COLO829 (cell line): ENCODE measurements around the gene RBX1.
"Not testable (repeated sequence)": the region's sequence is repeated elsewhere in the genome, so short reads cannot be mapped to it uniquely, and the experiment has no call there.

Experiments
- DNase-seq: peaks from one replicate; pipeline ENCODE4 v3.0.0; 2012; ENCODE audit warnings: low spot score

Gene RBX1

GRCh38 chr22:40950962-40951794, at the start of gene RBX1:
Gene RBX1, plus strand, starts transcription at chr22:40951378. Its CDS starts 21 bp downstream, at chr22:40951399.
- DNase-seq, result peak; percentile 97

DNA sequence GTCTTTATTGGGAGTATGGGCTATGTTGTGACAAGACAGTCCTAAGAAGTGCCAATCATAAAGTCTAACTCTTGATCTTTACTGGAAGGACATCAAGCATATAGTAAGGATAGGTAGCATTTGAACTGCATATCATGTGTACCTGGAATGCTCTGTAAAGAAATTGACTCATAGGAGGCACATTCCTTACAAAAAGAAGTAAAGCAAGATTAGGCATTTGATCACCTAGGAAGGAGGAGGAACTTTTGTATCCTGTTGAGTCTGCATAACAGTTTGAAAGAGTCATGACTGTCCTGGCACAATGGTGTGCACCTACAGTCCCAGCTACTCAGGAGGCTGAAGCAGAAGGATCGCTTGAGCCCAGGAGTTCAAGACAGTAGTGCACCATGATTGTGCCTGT, 47.1 kb upstream of the RBX1 start:
- DNase-seq, result no peak

- DNase-seq, result no peak
Observed at GRCh38 chr22:40908895-40909294, 42.3 kb upstream of the RBX1 start.

GRCh38 chr22:40911772-40912171, 39.4 kb upstream of the RBX1 start:
- no peak for DNase-seq

GRCh38 chr22:40912987-40913386, 38.2 kb upstream of the RBX1 start:
- not testable (repeated sequence) for DNase-seq

- no peak for DNase-seq
Observed at GRCh38 chr22:40919446-40919845, 31.7 kb upstream of the RBX1 start.

DNA sequence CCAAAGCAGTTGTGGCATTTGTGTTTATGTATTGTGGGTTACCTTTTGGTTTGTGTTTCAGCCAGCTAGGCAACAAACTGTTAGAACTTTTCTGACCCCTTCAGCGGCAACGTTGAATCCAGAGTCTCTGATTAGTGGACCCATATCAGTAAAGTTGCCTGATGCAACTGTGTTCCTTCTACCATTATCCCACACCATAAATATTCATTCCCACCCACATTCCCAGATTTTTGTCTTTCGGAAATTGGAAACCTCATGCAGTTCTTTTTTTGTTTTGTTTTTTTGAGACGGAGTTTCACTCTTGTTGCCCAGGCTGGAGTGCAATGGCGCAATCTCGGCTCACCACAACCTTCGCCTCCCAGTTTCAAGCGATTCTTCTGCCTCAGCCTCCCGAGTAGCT, 30.7 kb upstream of the RBX1 start:
- DNase-seq, result no peak

GRCh38 chr22:40922484-40923303, 28.5 kb upstream of the RBX1 start:
- DNase-seq, result peak; percentile 77

DNA sequence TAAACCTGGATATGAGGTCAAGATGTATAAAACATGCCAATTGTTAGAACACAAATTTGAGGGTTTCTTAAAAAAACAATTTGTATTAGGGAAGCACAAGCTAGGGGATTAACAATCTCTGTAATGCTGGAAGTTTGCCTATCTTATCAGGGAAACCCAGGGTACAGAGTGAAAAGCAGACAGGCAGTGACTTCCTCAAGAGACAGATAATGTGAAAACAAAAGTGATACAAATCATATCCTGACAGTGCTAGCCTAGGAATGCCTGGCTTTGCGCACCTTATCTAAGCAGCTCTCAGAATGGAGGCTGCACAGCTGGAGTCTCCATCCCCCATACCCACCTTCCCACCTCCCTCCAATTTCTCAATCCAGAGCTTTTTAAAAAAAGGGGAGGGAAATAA, 22.5 kb upstream of the RBX1 start:
- DNase-seq, result no peak

DNA sequence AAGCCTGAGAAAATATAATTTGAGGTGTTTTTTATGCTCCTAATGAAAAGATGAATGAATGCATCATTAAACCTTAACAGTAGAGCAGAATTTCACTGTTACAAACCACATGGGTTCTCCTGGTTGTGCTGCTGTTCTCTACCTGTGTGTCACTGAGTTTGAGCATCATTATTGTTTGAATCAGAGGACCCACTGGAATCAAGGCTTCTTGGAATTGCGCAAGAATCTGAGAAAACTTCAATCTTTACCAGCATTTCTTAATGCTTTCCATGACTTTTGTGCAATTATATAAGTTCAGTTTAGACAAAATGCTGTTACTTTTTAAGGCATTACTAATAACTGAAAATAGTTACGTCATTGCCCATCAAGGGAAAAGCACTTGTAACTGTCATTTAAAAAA, 18.8 kb upstream of the RBX1 start:
- no peak for DNase-seq

DNA sequence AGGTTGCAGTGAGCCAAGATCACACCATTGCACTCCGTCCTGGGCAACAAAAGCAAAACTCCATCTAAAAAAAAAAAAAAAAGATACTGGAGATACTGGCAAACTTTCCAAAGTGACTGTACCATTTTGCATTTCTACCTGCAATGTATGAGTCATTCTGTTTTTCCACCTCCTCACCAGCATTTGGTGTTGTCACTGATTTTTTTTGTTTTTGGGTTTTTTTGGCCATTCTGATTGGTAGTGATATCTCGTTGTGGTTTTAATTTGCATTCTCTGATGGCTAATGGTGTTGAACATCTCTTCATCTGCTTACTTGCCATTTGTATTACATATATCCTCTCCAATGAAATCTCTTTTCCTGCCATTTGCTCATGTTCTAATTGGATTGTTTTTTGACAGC, 12.0 kb upstream of the RBX1 start:
- DNase-seq, result no peak

- no peak for DNase-seq
Observed at GRCh38 chr22:40951795-40952605, 822 bp downstream of the RBX1 start.

DNA sequence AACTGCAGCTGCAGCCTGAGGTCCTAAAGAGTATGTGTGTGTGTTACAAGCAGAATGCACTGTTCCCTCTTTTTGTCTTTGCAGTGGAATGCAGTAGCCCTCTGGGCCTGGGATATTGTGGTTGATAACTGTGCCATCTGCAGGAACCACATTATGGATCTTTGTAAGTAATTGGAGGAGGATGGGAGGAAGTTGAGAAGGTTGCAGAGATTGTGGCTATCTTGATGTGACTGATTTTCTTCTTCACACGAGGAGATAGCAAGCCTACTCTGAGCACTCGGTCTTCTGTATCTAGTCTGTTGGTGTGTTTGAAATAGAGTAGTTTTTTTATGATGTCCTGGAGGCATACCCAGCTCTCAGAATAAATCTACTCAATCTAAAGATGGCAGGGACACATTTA, 2.3 kb downstream of the RBX1 start:
- no peak for DNase-seq

- DNase-seq, result no peak
Observed at GRCh38 chr22:40954113-40954512, 2.9 kb downstream of the RBX1 start.

- no peak for DNase-seq
Observed at GRCh38 chr22:40955571-40955970, 4.4 kb downstream of the RBX1 start.

GRCh38 chr22:40957601-40958000, 6.4 kb downstream of the RBX1 start:
- DNase-seq, result no peak

DNA sequence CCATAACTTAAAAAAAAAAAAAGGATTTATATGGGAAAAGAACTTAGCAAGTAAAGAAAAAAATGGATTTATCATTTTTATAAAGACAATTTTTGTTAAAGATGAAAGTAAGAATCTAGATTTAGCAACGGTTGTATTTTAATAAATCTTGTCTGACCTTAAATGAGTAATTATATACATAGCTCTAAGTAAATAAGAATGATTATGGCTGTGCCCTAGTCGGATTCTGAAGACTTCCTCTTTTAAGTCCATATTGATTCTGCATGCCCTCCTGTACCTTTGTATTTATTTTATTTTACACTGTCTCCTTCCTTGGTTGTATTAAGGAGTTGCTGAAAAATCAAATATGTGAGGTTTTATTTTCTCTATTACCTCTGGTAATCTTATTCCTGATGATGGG, 7.1 kb downstream of the RBX1 start:
- no peak for DNase-seq

DNA sequence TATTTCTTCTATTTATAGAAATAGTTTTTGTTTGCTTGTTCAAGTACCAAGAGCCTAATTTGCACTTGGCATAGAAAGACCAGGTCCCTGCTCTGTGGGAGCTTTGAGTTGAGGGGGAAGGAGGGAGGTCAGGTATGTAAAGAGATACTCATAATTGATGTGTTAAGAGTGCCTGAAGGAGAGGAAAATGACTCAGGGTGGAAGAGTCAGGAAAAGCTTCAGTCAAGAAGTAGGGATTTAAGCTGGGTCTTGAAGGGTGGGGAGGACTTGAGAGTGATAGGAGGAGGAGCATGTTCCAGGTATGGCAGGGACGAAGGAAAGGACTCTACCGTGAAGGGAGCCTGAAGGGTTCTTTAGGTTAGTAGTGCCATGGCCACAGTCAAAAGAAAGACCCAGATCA, 9.0 kb downstream of the RBX1 start:
- DNase-seq, result no peak

GRCh38 chr22:40965936-40966725, 15.0 kb downstream of the RBX1 start:
- DNase-seq, result no peak

DNA sequence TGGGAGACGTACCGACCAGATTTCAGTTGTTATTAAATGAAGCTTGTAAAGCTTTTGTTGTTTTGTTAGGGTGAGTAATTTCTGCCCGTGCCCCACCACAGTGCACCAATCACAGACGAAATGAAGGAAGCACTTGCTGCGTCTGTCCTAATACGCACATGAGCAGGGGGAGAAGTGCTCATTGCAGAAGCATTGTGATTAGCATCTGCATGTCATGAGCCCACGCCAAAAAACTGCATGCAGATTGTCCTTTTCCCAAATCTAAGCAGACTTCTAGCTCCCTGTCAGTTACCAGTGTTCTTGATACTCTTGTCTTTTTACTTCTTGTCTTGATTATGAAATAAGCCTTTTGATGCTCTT, 15.5 kb downstream of the RBX1 start:
- DNase-seq, result no peak

DNA sequence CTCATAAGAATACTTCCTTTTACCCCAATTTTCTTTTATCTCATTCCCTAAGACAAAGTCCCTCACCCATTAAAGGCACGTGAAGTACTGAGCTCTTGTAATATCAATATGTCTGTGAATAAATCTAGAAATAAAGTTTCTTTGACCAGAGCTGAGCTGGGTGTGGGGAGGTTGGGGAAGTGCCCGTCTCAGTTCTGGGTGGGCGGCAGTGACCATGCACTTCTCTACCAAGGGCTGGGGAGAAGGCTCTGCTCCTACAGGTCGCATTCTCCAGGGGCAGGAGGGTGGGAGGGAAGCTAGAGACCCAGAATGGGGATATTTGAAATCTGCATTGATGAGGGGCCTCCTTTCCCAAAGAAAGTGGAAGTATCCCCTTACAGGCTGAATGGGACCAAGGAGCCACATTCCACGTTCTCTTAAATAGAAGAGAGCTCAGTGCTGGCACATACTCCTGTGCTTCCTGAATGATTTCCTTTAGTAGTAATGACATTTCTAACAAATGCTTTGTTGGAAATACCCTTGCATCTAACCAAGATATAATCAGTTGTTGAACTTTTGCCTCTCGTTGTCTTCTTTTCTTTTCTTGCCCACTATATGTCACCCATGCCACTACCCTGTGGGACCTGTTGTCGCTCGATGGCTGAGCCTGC, 16.1 kb downstream of the RBX1 start:
- DNase-seq, result no peak
